ENCODE results near the gene COG2. TPM values are rescaled to one million over a fixed set of nuclear protein-coding genes. Genes with fewer than 3 reads are reported as not detected.

Gene COG2
- total RNA-seq = 15.3 and 16.9 TPM in 2 replicates

GRCh38 chr1:230642263-230642959, at the start of gene COG2:
Gene COG2 (plus strand): TSS chr1:230642481. CDS start chr1:230642607, 126 bp downstream.

GRCh38 chr1:230713915-230714764, 71.9 kb downstream of the COG2 start, which contains the start of gene AGT:
Gene AGT (minus strand): TSS chr1:230714122. CDS start chr1:230710823, 3,299 bp downstream.

Other genes with a start within 250 kb of the COG2 start
- gene PGBD5, start 216.1 kb upstream of the COG2 start, total RNA-seq = under 0.01 TPM in 2 replicates
- gene AGT, start 71.6 kb downstream of the COG2 start, total RNA-seq = under 0.01 and 0.17 TPM in 2 replicates
- not detected in 2 replicates for gene CAPN9, start 104.9 kb downstream of the COG2 start, total RNA-seq
- 16.2 and 18.2 TPM in 2 replicates for gene C1orf198, start 226.0 kb downstream of the COG2 start, total RNA-seq